Activated CD4-positive, alpha-beta T cell treated with anti-CD3 and anti-CD28 coated beads, Interleukin-2, amount 10 ng/mL, durations not matched to agents 7 days and 5 days (primary cell): Measurements from ENCODE around the gene ZC3H18. TPM values are rescaled to one million over a fixed set of nuclear protein-coding genes. Genes with fewer than 3 reads are reported as not detected.

ENCODE experiments used
- CTCF ChIA-PET: fragments of 350-600 bp; sonication (Branson Sonifier 250); formaldehyde crosslinking; loops from one replicate; lab custom pipeline; 2021; ENCODE audit warnings: antibody characterized with exemption; lab: Charles Lee
- POLR2A ChIA-PET: fragments of 350-600 bp; sonication (Branson Sonifier 250); formaldehyde crosslinking; loops from one replicate; lab custom pipeline; 2021; ENCODE audit warnings: antibody characterized with exemption; lab: Charles Lee
- DNase-seq: peaks from one replicate; pipeline ENCODE4 v3.0.0-alpha.2; 2020
- H3K27ac Mint-ChIP-seq: one replicate; pipeline ENCODE4 v1.8.0; 2021; ENCODE audit warnings: mild to moderate bottlenecking, moderate library complexity, mixed read lengths
- H3K27me3 Mint-ChIP-seq: one replicate; pipeline ENCODE4 v1.8.0; 2021; ENCODE audit warnings: mixed read lengths
- H3K36me3 Mint-ChIP-seq: one replicate; pipeline ENCODE4 v1.8.0; 2021; ENCODE audit warnings: low read depth, mixed read lengths
- H3K4me1 Mint-ChIP-seq: one replicate; pipeline ENCODE4 v1.8.0; 2021; ENCODE audit warnings: mixed read lengths
- H3K4me3 Mint-ChIP-seq: one replicate; pipeline ENCODE4 v1.8.0; 2021; ENCODE audit warnings: mild to moderate bottlenecking, moderate library complexity, mixed read lengths
- H3K9me3 Mint-ChIP-seq: one replicate; pipeline ENCODE4 v1.8.0; 2021; ENCODE audit warnings: mixed read lengths
- total RNA-seq, 2 experiments: library from RNA; stranded (reverse); gene quantifications; one replicate each; pipeline ENCODE4 v1.2.3, GENCODE V29; 2021

Gene ZC3H18
- total RNA-seq, 2 experiments from 2014 or later = 77.1 to 87.0 TPM

- no peak for DNase-seq
- H3K27ac Mint-ChIP-seq = no peak overlapping the region
- ChIA-PET CTCF (interaction anchor here (1.0 to 1.7 kb wide), 2 partner anchors 18 to 21 kb away, joined by 3 to 4 read pairs; no protein-coding TSS in a partner anchor), POLR2A (no interaction called here)
- no peaks in the 10 kb centered on the region for H3K27me3 Mint-ChIP-seq
- peaks cover 3% of the 10 kb centered on the region for H3K4me1 Mint-ChIP-seq
- no peaks in the 10 kb centered on the region for H3K9me3 Mint-ChIP-seq
- H3K36me3 Mint-ChIP-seq = peaks cover 9% of the 10 kb centered on the region
- H3K4me3 Mint-ChIP-seq = no peak overlapping the region
These were observed 99.8 kb downstream of the ZC3H18 start for GRCh38 chr16:88669980-88670379.

- POLR2A ChIA-PET = no interaction called here
- no peak overlapping the region for H3K4me3 Mint-ChIP-seq
- peaks cover 2% of the 10 kb centered on the region for H3K4me1 Mint-ChIP-seq
- CTCF ChIA-PET = interaction anchor here (2.0 kb wide), 1 partner anchor 10 kb away, joined by 4 read pairs; no protein-coding TSS in a partner anchor
- H3K27me3 Mint-ChIP-seq = no peaks in the 10 kb centered on the region
- H3K27ac Mint-ChIP-seq = no peak overlapping the region
- no peak for DNase-seq
- no peaks in the 10 kb centered on the region for H3K9me3 Mint-ChIP-seq
- H3K36me3 Mint-ChIP-seq = peaks cover 10% of the 10 kb centered on the region
These were observed 101.6 kb downstream of the ZC3H18 start for GRCh38 chr16:88671806-88672205.

GRCh38 chr16:88672776-88673175 lies 102.6 kb downstream of the ZC3H18 start:
- ChIA-PET POLR2A (no interaction called here), CTCF (interaction anchor here (0.6 to 2.0 kb wide), 4 partner anchors 9 to 184 kb away, joined by 3 to 4 read pairs (median 4); partner anchors contain the start of genes GALNS and TRAPPC2L)
- Mint-ChIP-seq H3K4me3 (no peak overlapping the region), H3K36me3 (peaks cover 8% of the 10 kb centered on the region), H3K27me3 (no peaks in the 10 kb centered on the region), H3K4me1 (no peaks in the 10 kb centered on the region), H3K27ac (no peak overlapping the region), H3K9me3 (no peaks in the 10 kb centered on the region)
- no peak for DNase-seq

- CTCF ChIA-PET = interaction anchor here (0.6 to 2.0 kb wide), 3 partner anchors 8 to 183 kb away, joined by 3 to 4 read pairs (median 4); partner anchors contain the start of genes GALNS and TRAPPC2L
- H3K36me3 Mint-ChIP-seq = peaks cover 2% of the 10 kb centered on the region
These were observed 103.6 kb downstream of the ZC3H18 start for GRCh38 chr16:88673716-88674379.

GRCh38 chr16:88676502-88677242 lies 106.5 kb downstream of the ZC3H18 start:
- Mint-ChIP-seq H3K4me1 (peaks cover 11% of the 10 kb centered on the region), H3K36me3 (peaks cover 15% of the 10 kb centered on the region), H3K9me3 (no peaks in the 10 kb centered on the region), H3K27me3 (no peaks in the 10 kb centered on the region), H3K27ac (no peak overlapping the region), H3K4me3 (no peak overlapping the region)
- CTCF ChIA-PET = interaction anchor here (0.9 to 1.2 kb wide), 2 partner anchors 9 to 881 kb away, joined by 3 read pairs; no protein-coding TSS in a partner anchor
- no peak for DNase-seq
- POLR2A ChIA-PET = no interaction called here

More at GRCh38 chr16:88673716-88674379, 103.6 kb downstream of the ZC3H18 start:
- Mint-ChIP-seq H3K27ac (no peak overlapping the region), H3K4me1 (no peaks in the 10 kb centered on the region), H3K9me3 (no peaks in the 10 kb centered on the region), H3K4me3 (no peak overlapping the region), H3K27me3 (no peaks in the 10 kb centered on the region)
- POLR2A ChIA-PET = no interaction called here
- no peak for DNase-seq

- no peaks in the 10 kb centered on the region for H3K27me3 Mint-ChIP-seq
- ChIA-PET POLR2A (no interaction called here), CTCF (no interaction called here)
- H3K27ac Mint-ChIP-seq = no peak overlapping the region
- H3K36me3 Mint-ChIP-seq = peaks cover 18% of the 10 kb centered on the region
- H3K4me3 Mint-ChIP-seq = no peak overlapping the region
- peaks cover 20% of the 10 kb centered on the region for H3K4me1 Mint-ChIP-seq
- no peak for DNase-seq
- H3K9me3 Mint-ChIP-seq = no peaks in the 10 kb centered on the region
These were observed 107.5 kb downstream of the ZC3H18 start for GRCh38 chr16:88677721-88678120.

- H3K4me3 Mint-ChIP-seq = no peak overlapping the region
- CTCF ChIA-PET = no interaction called here
- POLR2A ChIA-PET = no interaction called here
- H3K27me3 Mint-ChIP-seq = no peaks in the 10 kb centered on the region
- H3K4me1 Mint-ChIP-seq = peaks cover 22% of the 10 kb centered on the region
- DNase-seq = no peak
- peaks cover 18% of the 10 kb centered on the region for H3K36me3 Mint-ChIP-seq
- H3K9me3 Mint-ChIP-seq = no peaks in the 10 kb centered on the region
- no peak overlapping the region for H3K27ac Mint-ChIP-seq
These were observed 108.2 kb downstream of the ZC3H18 start for GRCh38 chr16:88678224-88678979.

GRCh38 chr16:88680554-88681083 lies 110.4 kb downstream of the ZC3H18 start:
- Mint-ChIP-seq H3K27ac (peak overlapping the region; percentile 96), H3K36me3 (peaks cover 29% of the 10 kb centered on the region), H3K9me3 (no peaks in the 10 kb centered on the region), H3K4me3 (peak overlapping the region; percentile 59), H3K27me3 (no peaks in the 10 kb centered on the region), H3K4me1 (peaks cover 39% of the 10 kb centered on the region)
- ChIA-PET POLR2A (no interaction called here), CTCF (interaction anchor here (0.6 to 1.2 kb wide), 2 partner anchors 52 to 83 kb away, joined by 3 read pairs; no protein-coding TSS in a partner anchor)
- no peak for DNase-seq

GRCh38 chr16:88681084-88681680 lies 111.0 kb downstream of the ZC3H18 start:
- ChIA-PET POLR2A (interaction anchor here (0.6 kb wide), 1 partner anchor 15 kb away, joined by 3 read pairs; no protein-coding TSS in a partner anchor), CTCF (interaction anchor here (0.8 to 1.2 kb wide), 3 partner anchors 15 to 52 kb away, joined by 3 read pairs; no protein-coding TSS in a partner anchor)
- peak overlapping the region; percentile 96 for H3K27ac Mint-ChIP-seq
- H3K36me3 Mint-ChIP-seq = peaks cover 26% of the 10 kb centered on the region
- H3K4me1 Mint-ChIP-seq = peaks cover 39% of the 10 kb centered on the region
- H3K4me3 Mint-ChIP-seq = peak overlapping the region; percentile 59
- H3K27me3 Mint-ChIP-seq = no peaks in the 10 kb centered on the region
- no peaks in the 10 kb centered on the region for H3K9me3 Mint-ChIP-seq
- peak; percentile 52 for DNase-seq
